Neuronal stem cell (in vitro differentiated cells): ENCODE data around the gene PRRC1.

ENCODE experiments used
- DNase-seq: peaks from one replicate; pipeline ENCODE4 v3.0.0-alpha.2; 2013; ENCODE audit warnings: low spot score
- H2AFZ ChIP-seq: one replicate; pipeline ENCODE4 v1.6.1; 2013; ENCODE audit warnings: mild to moderate bottlenecking, low read length, inconsistent platforms
- H2AK5ac ChIP-seq: 2 replicates; pipeline ENCODE4 v1.6.1; 2013; ENCODE audit warnings: low read depth, mild to moderate bottlenecking, inconsistent platforms, low read length, moderate library complexity, mixed read lengths
- H2BK120ac ChIP-seq: 2 replicates; pipeline ENCODE4 v1.6.1; 2013; ENCODE audit warnings: low read depth, mild to moderate bottlenecking, inconsistent platforms, low read length, moderate library complexity, mixed read lengths
- H2BK12ac ChIP-seq: one replicate; pipeline ENCODE4 v1.6.1; 2013; ENCODE audit warnings: low read length, inconsistent platforms
- H2BK15ac ChIP-seq: 2 replicates; pipeline ENCODE4 v1.6.1; 2013; ENCODE audit warnings: mild to moderate bottlenecking, low read length, inconsistent platforms, mixed read lengths
- H2BK5ac ChIP-seq: one replicate; pipeline ENCODE4 v1.6.1; 2013; ENCODE audit warnings: inconsistent platforms, mild to moderate bottlenecking, low read length, moderate library complexity
- H3K14ac ChIP-seq: one replicate; pipeline ENCODE4 v1.6.1; 2013; ENCODE audit warnings: low read length, inconsistent platforms
- H3K18ac ChIP-seq: 2 replicates; pipeline ENCODE4 v1.6.1; 2013; ENCODE audit warnings: low read length, inconsistent platforms
- H3K23ac ChIP-seq: 2 replicates; pipeline ENCODE4 v1.6.1; 2013; ENCODE audit warnings: low read depth, mild to moderate bottlenecking, mixed read lengths, low read length, inconsistent platforms; ENCODE audit not compliant: poor library complexity
- H3K27ac ChIP-seq: replicated peaks from 3 replicates; pipeline ENCODE4 v1.5.1; 2013; ENCODE audit warnings: low read length, inconsistent platforms
- H3K27me3 ChIP-seq, 3 experiments: 2 replicates each; pipeline ENCODE4 v1.6.1; 2013; ENCODE audit warnings: low read length in 3 of 3, mild to moderate bottlenecking in 2 of 3, inconsistent platforms in 1 of 3, low read depth in 1 of 3, mixed read lengths in 1 of 3, moderate library complexity in 1 of 3; ENCODE audit not compliant: control insufficient read depth in 3 of 3, insufficient read depth in 3 of 3
- H3K36me3 ChIP-seq, 2 donors: replicated peaks in 1 of 2; 2 replicates each; pipeline ENCODE4 v1.6.1; 2013; ENCODE audit warnings: low read length in 2 of 2; ENCODE audit not compliant: control insufficient read depth in 2 of 2, insufficient read depth in 2 of 2
- H3K4ac ChIP-seq: 2 replicates; pipeline ENCODE4 v1.6.1; 2013; ENCODE audit warnings: inconsistent platforms, mild to moderate bottlenecking, low read length, moderate library complexity
- H3K4me1 ChIP-seq, 2 donors: 1 replicate in 1 of 2; 2 replicates in 1 of 2; pipeline ENCODE4 v1.6.1; 2013; ENCODE audit warnings: low read length in 2 of 2, low read depth in 1 of 2; ENCODE audit not compliant: control insufficient read depth in 2 of 2, insufficient read depth in 1 of 2
- H3K4me2 ChIP-seq: one replicate; pipeline ENCODE4 v1.6.1; 2013; ENCODE audit warnings: mild to moderate bottlenecking, low read length, inconsistent platforms; ENCODE audit not compliant: insufficient read depth, poor library complexity, severe bottlenecking
- H3K4me3 ChIP-seq, 2 donors: 2 replicates each; pipeline ENCODE4 v1.5.1; 2013; ENCODE audit warnings: low read length in 2 of 2, mild to moderate bottlenecking in 2 of 2, inconsistent platforms in 1 of 2, moderate library complexity in 1 of 2
- H3K79me1 ChIP-seq: one replicate; pipeline ENCODE4 v1.6.1; 2013; ENCODE audit warnings: low read depth, mild to moderate bottlenecking, inconsistent platforms, low read length, moderate library complexity
- H3K9ac ChIP-seq: one replicate; pipeline ENCODE4 v1.6.1; 2013; ENCODE audit warnings: mild to moderate bottlenecking, low read depth, low read length, inconsistent platforms; ENCODE audit not compliant: poor library complexity
- H3K9me3 ChIP-seq, 2 donors: replicated peaks in 1 of 2; 2 replicates each; pipeline versions ENCODE3 to v1.6.1; 2013; ENCODE audit warnings: low read length in 2 of 2, mild to moderate bottlenecking in 2 of 2, inconsistent platforms in 1 of 2, low read depth in 1 of 2, mixed read lengths in 1 of 2, moderate library complexity in 1 of 2; ENCODE audit not compliant: control insufficient read depth in 2 of 2, insufficient read depth in 1 of 2
- H4K8ac ChIP-seq: one replicate; pipeline ENCODE4 v1.6.1; 2013; ENCODE audit warnings: low read depth, mild to moderate bottlenecking, inconsistent platforms, low read length, moderate library complexity
- H4K91ac ChIP-seq: one replicate; pipeline ENCODE4 v1.6.1; 2013; ENCODE audit warnings: low read length, low read depth, mild to moderate bottlenecking, inconsistent platforms; ENCODE audit not compliant: poor library complexity
- WGBS, 2 donors: extraction: QIAGEN DNeasy Blood & Tissue Kit; methylation state at CpG; one replicate each; pipeline ENCODE4 v1.1.7; 2013; ENCODE audit warnings: missing lambda C conversion rate in 2 of 2, mixed read lengths in 1 of 2; ENCODE audit not compliant: insufficient read length in 2 of 2, insufficient replicate concordance in 1 of 2; ENCODE audit errors: extremely low coverage in 2 of 2; 5-methylcytosine and 5-hydroxymethylcytosine counted together

The PRRC1 gene

GRCh38 chr5:127586066-127586770 is 68.8 kb downstream of the PRRC1 start:
- no peaks in the 10 kb centered on the region for H3K27me3 ChIP-seq

DNA sequence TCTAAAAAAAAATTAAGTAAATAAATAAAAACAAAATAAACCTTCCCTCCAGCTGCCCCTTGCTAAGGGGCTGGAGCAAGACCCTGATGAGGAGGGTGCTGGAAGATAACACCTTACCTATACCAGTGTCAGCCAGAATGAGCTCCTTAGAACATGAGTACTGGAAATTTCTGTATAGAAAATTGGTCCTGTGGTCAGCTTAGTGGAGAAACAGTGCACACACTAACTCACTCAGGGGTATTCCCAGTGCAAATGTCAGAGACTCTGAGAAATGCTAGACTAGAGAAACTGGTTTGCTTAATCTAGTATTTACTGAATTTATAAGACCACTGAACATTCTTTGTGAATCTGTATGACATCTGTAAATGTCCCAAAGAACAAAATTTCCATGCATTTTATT is 69.4 kb downstream of the PRRC1 start:
- H4K91ac ChIP-seq, result no peak overlapping the region
- H3K23ac ChIP-seq, result no peak overlapping the region
- H3K4ac ChIP-seq, result no peak overlapping the region
- no peak overlapping the region for H2BK12ac ChIP-seq
- no peak overlapping the region for H3K14ac ChIP-seq
- no peak overlapping the region for H2AFZ ChIP-seq
- H3K27me3 ChIP-seq, result no peaks in the 10 kb centered on the region
- peaks cover 0 to 3% of the 10 kb centered on the region in 2 donors for H3K4me1 ChIP-seq
- no peak for DNase-seq
- no peaks in the 10 kb centered on the region for H3K36me3 ChIP-seq
- H3K79me1 ChIP-seq, result no peaks in the 10 kb centered on the region
- H2BK120ac ChIP-seq, result no peak overlapping the region
- H2BK15ac ChIP-seq, result no peak overlapping the region
- no peak overlapping the region for H3K4me3 ChIP-seq
- no peaks in the 10 kb centered on the region for H3K9me3 ChIP-seq
- H3K18ac ChIP-seq, result no peak overlapping the region
- no peak overlapping the region for H3K27ac ChIP-seq
- H4K8ac ChIP-seq, result no peak overlapping the region
- H3K4me2 ChIP-seq, result no peak overlapping the region
- no peak overlapping the region for H3K9ac ChIP-seq
- H2BK5ac ChIP-seq, result no peak overlapping the region
- H2AK5ac ChIP-seq, result no peak overlapping the region

More at GRCh38 chr5:127586066-127586770, 68.8 kb downstream of the PRRC1 start:
- no peak for DNase-seq
- H3K23ac ChIP-seq, result no peak overlapping the region
- H3K4me1 ChIP-seq, result peaks cover 0 to 3% of the 10 kb centered on the region in 2 donors
- H3K4me2 ChIP-seq, result no peak overlapping the region
- peak overlapping the region; percentile 25 for H2AFZ ChIP-seq
- no peak overlapping the region for H3K4me3 ChIP-seq
- no peak overlapping the region for H2BK5ac ChIP-seq
- H2AK5ac ChIP-seq, result no peak overlapping the region
- H3K18ac ChIP-seq, result no peak overlapping the region
- H3K27ac ChIP-seq, result no peak overlapping the region
- no peak overlapping the region for H3K14ac ChIP-seq
- no peak overlapping the region for H3K9ac ChIP-seq
- H4K8ac ChIP-seq, result no peak overlapping the region
- H3K79me1 ChIP-seq, result no peaks in the 10 kb centered on the region
- no peaks in the 10 kb centered on the region for H3K36me3 ChIP-seq
- H2BK120ac ChIP-seq, result no peak overlapping the region
- H3K9me3 ChIP-seq, result no peaks in the 10 kb centered on the region
- H3K4ac ChIP-seq, result no peak overlapping the region
- H4K91ac ChIP-seq, result no peak overlapping the region
- H2BK15ac ChIP-seq, result no peak overlapping the region
- no peak overlapping the region for H2BK12ac ChIP-seq
- WGBS, 2 donors, result no CpG with 5 or more reads among the region's 5 CpGs

DNA sequence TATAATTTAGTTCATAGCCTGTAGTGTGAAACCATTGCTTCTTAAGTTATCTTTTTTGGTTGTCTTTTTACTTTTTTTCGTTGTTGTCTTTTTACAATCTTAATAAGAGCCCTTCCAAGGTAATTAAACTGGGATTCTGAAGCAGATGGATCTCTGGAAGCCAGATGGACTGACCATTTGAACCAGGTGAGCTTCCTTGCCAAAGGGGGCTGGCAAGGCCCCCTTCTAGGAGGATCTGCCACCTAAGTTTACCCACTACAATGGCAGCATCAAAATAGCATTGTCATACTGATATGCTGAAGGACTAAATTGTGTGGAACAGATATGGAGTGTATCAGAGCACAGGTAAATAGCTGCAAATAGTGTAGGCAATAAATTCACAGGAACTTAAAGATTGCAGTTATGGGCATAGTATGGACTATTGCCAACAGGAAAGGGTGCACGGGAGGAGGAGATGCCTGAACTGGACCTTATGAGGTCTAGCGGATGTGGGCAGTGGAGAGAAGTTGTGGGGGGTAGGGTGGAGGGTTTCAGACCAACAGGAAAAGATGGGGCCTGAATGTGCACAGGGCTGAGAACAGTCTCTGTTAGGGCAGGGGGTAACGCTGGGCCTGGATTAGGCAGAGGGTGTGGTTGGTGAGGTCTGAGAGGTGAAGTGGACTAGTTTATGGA is 69.9 kb downstream of the PRRC1 start:
- H2BK12ac ChIP-seq, result no peak overlapping the region
- DNase-seq, result no peak
- no peaks in the 10 kb centered on the region for H3K9me3 ChIP-seq
- no peak overlapping the region for H3K9ac ChIP-seq
- no peak overlapping the region for H3K18ac ChIP-seq
- H3K4me3 ChIP-seq, result no peak overlapping the region
- H2BK15ac ChIP-seq, result no peak overlapping the region
- H3K36me3 ChIP-seq, result no peaks in the 10 kb centered on the region
- no peak overlapping the region for H2BK5ac ChIP-seq
- H3K4ac ChIP-seq, result no peak overlapping the region
- no peak overlapping the region for H4K8ac ChIP-seq
- H3K23ac ChIP-seq, result no peak overlapping the region
- WGBS, 2 donors, result no CpG with 5 or more reads among the region's 4 CpGs
- H3K27me3 ChIP-seq, result no peaks in the 10 kb centered on the region
- no peak overlapping the region for H4K91ac ChIP-seq
- peaks cover 0 to 3% of the 10 kb centered on the region in 2 donors for H3K4me1 ChIP-seq
- H3K27ac ChIP-seq, result no peak overlapping the region
- no peak overlapping the region for H3K14ac ChIP-seq
- no peak overlapping the region for H2AFZ ChIP-seq
- no peak overlapping the region for H2BK120ac ChIP-seq
- no peaks in the 10 kb centered on the region for H3K79me1 ChIP-seq
- H3K4me2 ChIP-seq, result no peak overlapping the region
- no peak overlapping the region for H2AK5ac ChIP-seq

GRCh38 chr5:127588368-127588767 is 70.9 kb downstream of the PRRC1 start:
- no peaks in the 10 kb centered on the region for H3K27me3 ChIP-seq
- no peak overlapping the region for H3K27ac ChIP-seq
- WGBS, 2 donors, result no CpG with 5 or more reads among the region's 1 CpG
- no peaks in the 10 kb centered on the region for H3K79me1 ChIP-seq
- no peak overlapping the region for H2BK12ac ChIP-seq
- H3K36me3 ChIP-seq, result no peaks in the 10 kb centered on the region
- no peak overlapping the region for H3K14ac ChIP-seq
- H3K9ac ChIP-seq, result no peak overlapping the region
- H2BK120ac ChIP-seq, result no peak overlapping the region
- no peak for DNase-seq
- no peak overlapping the region for H2AK5ac ChIP-seq
- no peak overlapping the region for H2BK15ac ChIP-seq
- H2AFZ ChIP-seq, result no peak overlapping the region
- no peak overlapping the region for H3K4me3 ChIP-seq
- no peak overlapping the region for H3K4ac ChIP-seq
- H3K9me3 ChIP-seq, result no peaks in the 10 kb centered on the region
- H3K4me1 ChIP-seq, result peaks cover 0 to 3% of the 10 kb centered on the region in 2 donors
- H2BK5ac ChIP-seq, result no peak overlapping the region
- no peak overlapping the region for H4K91ac ChIP-seq
- no peak overlapping the region for H4K8ac ChIP-seq
- no peak overlapping the region for H3K23ac ChIP-seq
- H3K18ac ChIP-seq, result no peak overlapping the region
- H3K4me2 ChIP-seq, result no peak overlapping the region
